ENCODE measurements around the gene CD52. TPM values are rescaled to one million over a fixed set of nuclear protein-coding genes. Genes with fewer than 3 reads are reported as not detected.

The CD52 gene
- total RNA-seq, 1 experiment from 2014 or later = not detected

- H3K36me3 ChIP-seq (ENCODE audit: insufficient read depth, low read length, poor library complexity, severe bottlenecking) = peaks cover 56% of the 10 kb centered on the region
- no peak overlapping the region for H3K4me3 ChIP-seq (ENCODE audit: low read depth, low read length, poor library complexity, severe bottlenecking)
- no peaks in the 10 kb centered on the region for H3K27me3 ChIP-seq (replicated peaks; ENCODE audit: insufficient read depth, low read depth, low read length, poor library complexity)
- no peaks in the 10 kb centered on the region for H3K9me3 ChIP-seq (ENCODE audit: low read depth, low read length, poor library complexity, severe bottlenecking)
- peaks cover 35% of the 10 kb centered on the region for H3K4me1 ChIP-seq (ENCODE audit: insufficient read depth, low read length, poor library complexity, severe bottlenecking)
- TF ChIP-seq, protein P1, sequence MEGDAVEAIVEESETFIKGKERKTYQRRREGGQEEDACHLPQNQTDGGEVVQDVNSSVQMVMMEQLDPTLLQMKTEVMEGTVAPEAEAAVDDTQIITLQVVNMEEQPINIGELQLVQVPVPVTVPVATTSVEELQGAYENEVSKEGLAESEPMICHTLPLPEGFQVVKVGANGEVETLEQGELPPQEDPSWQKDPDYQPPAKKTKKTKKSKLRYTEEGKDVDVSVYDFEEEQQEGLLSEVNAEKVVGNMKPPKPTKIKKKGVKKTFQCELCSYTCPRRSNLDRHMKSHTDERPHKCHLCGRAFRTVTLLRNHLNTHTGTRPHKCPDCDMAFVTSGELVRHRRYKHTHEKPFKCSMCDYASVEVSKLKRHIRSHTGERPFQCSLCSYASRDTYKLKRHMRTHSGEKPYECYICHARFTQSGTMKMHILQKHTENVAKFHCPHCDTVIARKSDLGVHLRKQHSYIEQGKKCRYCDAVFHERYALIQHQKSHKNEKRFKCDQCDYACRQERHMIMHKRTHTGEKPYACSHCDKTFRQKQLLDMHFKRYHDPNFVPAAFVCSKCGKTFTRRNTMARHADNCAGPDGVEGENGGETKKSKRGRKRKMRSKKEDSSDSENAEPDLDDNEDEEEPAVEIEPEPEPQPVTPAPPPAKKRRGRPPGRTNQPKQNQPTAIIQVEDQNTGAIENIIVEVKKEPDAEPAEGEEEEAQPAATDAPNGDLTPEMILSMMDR (conservative IDR thresholded peaks at IDR 0.05; ENCODE audit: low read depth, low read length) = no peak
- TF ChIP-seq EZH2 (IDR thresholded peaks at IDR 0.05; ENCODE audit: borderline replicate concordance, low read depth, low read length, poor library complexity, severe bottlenecking) = no peak
- ChIA-PET POLR2A (ENCODE audit: low non-redundant PET) (interaction anchor here (0.7 kb wide), 1 partner anchor 106 kb away, joined by 5 read pairs; no protein-coding TSS in a partner anchor), CTCF (interaction anchor here (1.3 kb wide), 2 partner anchors 47 to 170 kb away, joined by 4 to 5 read pairs; no protein-coding TSS in a partner anchor)
- DNase-seq (ENCODE audit: low spot score) = no peak
- intact Hi-C loops (cut with micrococcal nuclease; ENCODE audit: unreplicated experiment) = loop anchor here (5.0 kb wide), 1 partner anchor 38 kb away; no protein-coding TSS in a partner anchor
- no TSS peak for BruUV-seq (replicated peaks)
- peak overlapping the region; percentile 75 for H3K27ac ChIP-seq (ENCODE audit: low read depth, low read length, poor library complexity, severe bottlenecking)
Observed at GRCh38 chr1:26274801-26275425, 42.8 kb upstream of the CD52 start.

GRCh38 chr1:26275580-26276431 is 42.0 kb upstream of the CD52 start:
- intact Hi-C loops (cut with micrococcal nuclease; ENCODE audit: unreplicated experiment) = loop anchor here (5.0 kb wide), 1 partner anchor 39 kb away; no protein-coding TSS in a partner anchor
- no peaks in the 10 kb centered on the region for H3K27me3 ChIP-seq (replicated peaks; ENCODE audit: insufficient read depth, low read depth, low read length, poor library complexity)
- ChIA-PET POLR2A (ENCODE audit: low non-redundant PET) (interaction anchor here (0.7 kb wide), 1 partner anchor 106 kb away, joined by 5 read pairs; no protein-coding TSS in a partner anchor), CTCF (interaction anchor here (0.5 to 1.6 kb wide), 6 partner anchors 9 to 171 kb away, joined by 3 to 9 read pairs (median 4); partner anchors contain the start of gene CEP85)
- peak overlapping the region; percentile 75 for H3K27ac ChIP-seq (ENCODE audit: low read depth, low read length, poor library complexity, severe bottlenecking)
- no TSS peak for BruUV-seq (replicated peaks)
- H3K36me3 ChIP-seq (ENCODE audit: insufficient read depth, low read length, poor library complexity, severe bottlenecking) = peaks cover 47% of the 10 kb centered on the region
- peaks cover 38% of the 10 kb centered on the region for H3K4me1 ChIP-seq (ENCODE audit: insufficient read depth, low read length, poor library complexity, severe bottlenecking)
- no peak overlapping the region for H3K4me3 ChIP-seq (ENCODE audit: low read depth, low read length, poor library complexity, severe bottlenecking)
- TF ChIP-seq, protein P1 (conservative IDR thresholded peaks at IDR 0.05; ENCODE audit: low read depth, low read length) = peak; percentile 71
- TF ChIP-seq EZH2 (IDR thresholded peaks at IDR 0.05; ENCODE audit: borderline replicate concordance, low read depth, low read length, poor library complexity, severe bottlenecking) = no peak
- peak; percentile 94 for DNase-seq (ENCODE audit: low spot score)
- H3K9me3 ChIP-seq (ENCODE audit: low read depth, low read length, poor library complexity, severe bottlenecking) = no peaks in the 10 kb centered on the region

- peaks cover 43% of the 10 kb centered on the region for H3K4me1 ChIP-seq (ENCODE audit: insufficient read depth, low read length, poor library complexity, severe bottlenecking)
- ChIA-PET CTCF (interaction anchor here (1.0 to 1.6 kb wide), 6 partner anchors 8 to 172 kb away, joined by 3 to 9 read pairs (median 4); partner anchors contain the start of gene CEP85), POLR2A (ENCODE audit: low non-redundant PET) (no interaction called here)
- H3K36me3 ChIP-seq (ENCODE audit: insufficient read depth, low read length, poor library complexity, severe bottlenecking) = peaks cover 41% of the 10 kb centered on the region
- TF ChIP-seq, protein P1 (conservative IDR thresholded peaks at IDR 0.05; ENCODE audit: low read depth, low read length) = no peak
- no peak for TF ChIP-seq EZH2 (IDR thresholded peaks at IDR 0.05; ENCODE audit: borderline replicate concordance, low read depth, low read length, poor library complexity, severe bottlenecking)
- BruUV-seq (replicated peaks) = no TSS peak
- no peaks in the 10 kb centered on the region for H3K27me3 ChIP-seq (replicated peaks; ENCODE audit: insufficient read depth, low read depth, low read length, poor library complexity)
- intact Hi-C loops (cut with micrococcal nuclease; ENCODE audit: unreplicated experiment) = loop anchor here (5.0 kb wide), 1 partner anchor 39 kb away; no protein-coding TSS in a partner anchor
- no peaks in the 10 kb centered on the region for H3K9me3 ChIP-seq (ENCODE audit: low read depth, low read length, poor library complexity, severe bottlenecking)
- H3K27ac ChIP-seq (ENCODE audit: low read depth, low read length, poor library complexity, severe bottlenecking) = peak overlapping the region; percentile 75
- H3K4me3 ChIP-seq (ENCODE audit: low read depth, low read length, poor library complexity, severe bottlenecking) = no peak overlapping the region
- DNase-seq (ENCODE audit: low spot score) = no peak
Observed at GRCh38 chr1:26276432-26276838, 41.3 kb upstream of the CD52 start.

Measured in A673 (cell line).